ENCODE measurements around the gene MARVELD1. TPM values are rescaled to one million over a fixed set of nuclear protein-coding genes. Genes with fewer than 3 reads are reported as not detected.
A peak's percentile ranks its signal among the peaks of the same experiment; 100 is the strongest.

Gene MARVELD1
- total RNA-seq, 4 donors from 2014 or later: 25.8 to 36.7 (median 31.0) TPM

- TF ChIP-seq CTCF (IDR thresholded peaks at IDR 0.05) (peak; percentile 72 to 84), POLR2AphosphoS5 (IDR thresholded peaks at IDR 0.05) (peak in 1 of 3 donors; percentile 25), EP300 (IDR thresholded peaks at IDR 0.05) (no peak), POLR2A (IDR thresholded peaks at IDR 0.05) (no peak)
- Histone ChIP-seq H3K4me1 (peaks cover 6% of the 10 kb centered on the region), H3K27me3 (no peaks in the 10 kb centered on the region), H3K36me3 (no peaks in the 10 kb centered on the region), H3K27ac (no peak overlapping the region), H3K9me3 (no peaks in the 10 kb centered on the region), H3K4me3 (no peak overlapping the region)
- whole genome bisulfite sequencing: 61% methylated on average over 9 of the region's 9 CpGs
- DNase-seq (ENCODE audit: low spot score in 2 of 2): peak in 1 of 2 donors; percentile 71
These were observed 18.0 kb downstream of the MARVELD1 start for GRCh38 chr10:97731346-97732051.

- no peak for DNase-seq (ENCODE audit: low spot score in 2 of 2)
- TF ChIP-seq POLR2A (IDR thresholded peaks at IDR 0.05) (no peak), CTCF (IDR thresholded peaks at IDR 0.05) (no peak)
- no peak overlapping the region for H3K27ac ChIP-seq
- no peaks in the 10 kb centered on the region for H3K9me3 ChIP-seq
- no peak overlapping the region for H3K4me3 ChIP-seq
- no peaks in the 10 kb centered on the region for H3K27me3 ChIP-seq
- peaks cover 10% of the 10 kb centered on the region for H3K4me1 ChIP-seq
- H3K36me3 ChIP-seq: no peaks in the 10 kb centered on the region
- 84% methylated on average over 4 of the region's 4 CpGs for WGBS
These were observed 18.5 kb downstream of the MARVELD1 start for GRCh38 chr10:97732052-97732359.

- DNase-seq (ENCODE audit: low spot score in 2 of 2): no peak
- Histone ChIP-seq H3K36me3 (no peaks in the 10 kb centered on the region), H3K4me3 (no peak overlapping the region), H3K4me1 (peaks cover 17% of the 10 kb centered on the region), H3K27ac (no peak overlapping the region), H3K27me3 (no peaks in the 10 kb centered on the region), H3K9me3 (no peaks in the 10 kb centered on the region)
- TF ChIP-seq POLR2A (IDR thresholded peaks at IDR 0.05): no peak
- no peak for TF ChIP-seq CTCF (IDR thresholded peaks at IDR 0.05)
- TF ChIP-seq POLR2AphosphoS5 (IDR thresholded peaks at IDR 0.05): no peak
- TF ChIP-seq EP300 (IDR thresholded peaks at IDR 0.05): no peak
- 89% methylated on average over 5 of the region's 5 CpGs for WGBS
These were observed 19.7 kb downstream of the MARVELD1 start for GRCh38 chr10:97733256-97733655.

GRCh38 chr10:97734021-97734420 is 20.5 kb downstream of the MARVELD1 start:
- Histone ChIP-seq H3K27ac (no peak overlapping the region), H3K36me3 (no peaks in the 10 kb centered on the region), H3K27me3 (no peaks in the 10 kb centered on the region), H3K4me3 (no peak overlapping the region), H3K9me3 (no peaks in the 10 kb centered on the region), H3K4me1 (peaks cover 23% of the 10 kb centered on the region)
- no peak for DNase-seq (ENCODE audit: low spot score in 2 of 2)
- WGBS: 78% methylated on average over 6 of the region's 6 CpGs
- no peak for TF ChIP-seq POLR2AphosphoS5 (IDR thresholded peaks at IDR 0.05)
- TF ChIP-seq POLR2A (IDR thresholded peaks at IDR 0.05): no peak
- no peak for TF ChIP-seq CTCF (IDR thresholded peaks at IDR 0.05)
- no peak for TF ChIP-seq EP300 (IDR thresholded peaks at IDR 0.05)

- peaks cover 17% of the 10 kb centered on the region for H3K36me3 ChIP-seq
- TF ChIP-seq CTCF (IDR thresholded peaks at IDR 0.05) (no peak), POLR2AphosphoS5 (IDR thresholded peaks at IDR 0.05) (no peak), EP300 (IDR thresholded peaks at IDR 0.05) (peak; percentile 39), POLR2A (IDR thresholded peaks at IDR 0.05) (no peak)
- no peaks in the 10 kb centered on the region for H3K27me3 ChIP-seq
- WGBS: 64% methylated on average over 13 of the region's 13 CpGs
- peaks cover 21% of the 10 kb centered on the region for H3K4me1 ChIP-seq
- DNase-seq (ENCODE audit: low spot score in 2 of 2): no peak
- peak overlapping the region; percentile 92 for H3K27ac ChIP-seq
- no peaks in the 10 kb centered on the region for H3K9me3 ChIP-seq
- peak overlapping the region; percentile 86 for H3K4me3 ChIP-seq
These were observed 22.9 kb downstream of the MARVELD1 start for GRCh38 chr10:97736403-97736901.

Data from suprapubic skin (tissue), 4 donors.